GM21526 (cell line): ENCODE results near the gene UNC45A.

Source experiments
- ATAC-seq: cut with Tn5 transposase; IDR thresholded peaks from one replicate; pipeline ENCODE4 v1.9.1; 2021; ENCODE audit warnings: moderate library complexity; ENCODE audit not compliant: unreplicated experiment, low FRiP score

The UNC45A gene

DNA sequence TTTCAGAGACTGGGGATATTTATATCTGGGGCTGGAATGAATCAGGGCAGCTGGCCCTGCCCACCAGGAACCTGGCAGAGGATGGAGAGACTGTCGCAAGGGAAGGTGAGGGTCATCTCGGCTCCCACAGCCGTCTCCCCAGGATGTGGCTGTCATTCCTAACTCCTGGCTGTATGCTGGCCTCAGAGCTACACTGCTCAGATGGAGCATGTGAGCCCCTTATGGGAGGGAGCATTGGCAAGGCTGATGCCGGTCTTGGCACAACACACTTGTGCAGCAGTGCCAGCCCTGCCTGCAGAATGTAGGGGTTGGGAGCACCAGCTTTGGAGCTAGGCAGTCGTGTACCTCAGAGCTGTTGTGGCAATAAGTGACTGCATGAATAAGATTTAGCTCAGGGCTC is 24.8 kb downstream of the UNC45A start:
- ATAC-seq = no peak

- ATAC-seq = no peak
Measured at GRCh38 chr15:90960298-90961091, 25.4 kb downstream of the UNC45A start.

DNA sequence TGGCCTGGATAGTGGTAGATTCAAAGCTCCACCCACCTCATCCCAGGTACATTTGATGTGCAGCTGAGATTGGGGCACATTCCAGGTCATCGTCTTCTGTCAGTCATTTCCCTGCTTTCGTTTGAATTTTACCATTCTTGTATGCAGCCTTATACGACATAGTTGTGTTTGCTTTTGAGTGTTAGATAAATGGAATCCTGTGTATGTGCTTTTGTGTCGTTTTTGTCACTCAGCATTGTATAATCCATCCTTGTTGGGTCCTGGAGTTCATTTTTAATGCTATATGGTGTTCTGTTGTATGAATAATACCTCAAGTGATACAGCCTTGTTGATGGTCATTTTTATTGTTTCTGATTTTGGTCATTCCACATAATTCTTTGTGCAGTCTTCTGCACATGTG is 26.9 kb downstream of the UNC45A start:
- ATAC-seq = no peak

DNA sequence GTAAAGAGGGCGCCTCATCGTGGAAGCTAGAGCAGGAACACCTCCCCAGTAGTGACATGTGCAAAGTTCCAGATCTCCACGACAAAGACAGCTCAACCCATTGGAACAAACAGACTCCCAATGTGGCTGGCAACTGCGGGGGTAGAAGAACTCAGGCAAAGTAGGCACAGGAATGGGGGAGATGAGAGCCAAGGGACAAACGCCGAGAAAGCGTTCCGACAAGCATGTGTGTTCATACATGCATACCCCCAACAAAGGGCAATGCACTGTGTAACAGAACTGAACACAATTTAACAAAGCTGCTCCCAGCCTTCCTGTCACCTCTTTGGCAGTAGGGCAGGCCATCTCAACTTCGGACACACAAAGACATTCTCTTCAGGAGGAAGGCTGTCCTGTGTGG is 31.2 kb downstream of the UNC45A start:
- ATAC-seq = no peak

- ATAC-seq = no peak
Measured at GRCh38 chr15:90967206-90967605, 32.1 kb downstream of the UNC45A start.

GRCh38 chr15:90968434-90968833 is 33.3 kb downstream of the UNC45A start:
- ATAC-seq = no peak

- no peak for ATAC-seq
Measured at GRCh38 chr15:90970274-90970673, 35.2 kb downstream of the UNC45A start.

GRCh38 chr15:90972133-90972532 is 37.0 kb downstream of the UNC45A start:
- ATAC-seq = no peak

DNA sequence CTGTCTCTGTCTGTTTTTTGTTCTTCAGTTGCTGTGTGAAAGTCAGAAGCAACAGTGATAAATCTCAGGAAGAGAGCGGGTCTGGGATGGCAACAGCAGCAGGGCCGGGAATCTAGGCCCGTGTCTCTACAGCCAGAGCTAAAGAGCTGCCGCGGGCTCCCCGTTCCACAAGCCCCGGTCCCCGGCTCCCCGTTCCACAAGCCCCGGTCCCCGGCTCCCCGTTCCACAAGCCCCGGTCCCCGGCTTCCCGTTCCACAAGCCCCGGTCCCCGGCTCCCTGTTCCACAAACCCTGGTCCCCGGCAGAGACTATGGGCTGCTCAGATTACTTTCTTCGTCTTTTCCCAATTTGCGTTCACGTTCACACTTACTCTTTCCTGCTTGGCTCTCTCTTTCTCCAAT is 39.1 kb downstream of the UNC45A start:
- ATAC-seq = no peak

DNA sequence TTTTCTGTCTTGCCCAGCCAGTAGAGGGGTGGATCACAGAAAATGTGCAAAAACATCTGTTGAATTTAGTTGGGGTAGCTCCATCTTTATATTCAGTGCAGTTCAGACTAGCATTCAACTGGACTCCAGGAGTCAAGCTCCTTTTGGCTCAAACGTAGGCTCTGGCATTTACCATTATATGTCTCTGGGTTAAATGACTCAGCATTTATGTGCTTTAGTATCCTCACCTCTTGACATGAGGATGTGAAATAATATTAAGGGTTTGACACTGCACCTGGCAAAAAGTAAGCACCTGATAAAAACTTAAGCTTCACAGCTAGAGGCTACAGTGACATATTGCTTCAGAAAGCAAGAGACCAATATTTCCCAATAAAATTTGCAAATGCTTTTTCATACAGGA is 44.5 kb downstream of the UNC45A start:
- ATAC-seq = no peak

DNA sequence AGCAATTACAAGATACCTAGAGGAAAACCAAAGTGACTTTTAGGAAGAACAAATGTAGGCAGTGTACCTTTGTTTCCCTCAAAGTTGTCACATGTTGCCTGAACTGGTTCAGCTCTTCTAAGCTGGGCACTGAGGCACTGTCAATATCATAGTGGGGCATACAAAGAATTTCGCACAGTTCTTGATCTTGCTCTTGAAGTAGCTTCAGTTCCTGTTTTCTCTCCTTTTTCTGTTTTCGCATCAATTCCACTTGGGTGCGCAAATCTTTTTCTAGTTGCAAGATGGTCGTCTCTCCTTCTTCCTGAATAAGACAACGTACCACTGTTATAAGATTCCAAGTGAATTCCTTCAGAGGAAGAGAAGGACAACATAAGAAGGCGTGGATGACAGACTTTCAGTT is 46.6 kb downstream of the UNC45A start:
- peak; percentile 70 for ATAC-seq

DNA sequence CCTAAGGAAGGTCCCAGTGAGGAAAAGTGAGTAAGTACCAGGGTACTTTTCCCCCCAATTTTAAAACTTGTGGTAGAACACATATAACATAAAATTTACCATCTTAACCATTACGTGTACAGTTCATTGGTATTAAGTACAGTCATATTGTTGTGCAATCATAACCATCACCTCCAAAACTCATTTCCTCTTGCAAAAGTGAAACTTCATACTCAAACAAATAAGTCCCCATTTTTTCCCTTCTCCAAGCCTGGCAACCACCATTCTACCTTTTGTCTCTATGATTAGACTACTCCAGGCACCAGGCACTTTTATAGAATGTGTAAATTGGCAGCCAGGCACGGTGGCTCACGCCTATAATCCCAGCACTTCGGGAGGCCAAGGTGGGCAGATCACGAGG is 47.0 kb downstream of the UNC45A start:
- no peak for ATAC-seq

DNA sequence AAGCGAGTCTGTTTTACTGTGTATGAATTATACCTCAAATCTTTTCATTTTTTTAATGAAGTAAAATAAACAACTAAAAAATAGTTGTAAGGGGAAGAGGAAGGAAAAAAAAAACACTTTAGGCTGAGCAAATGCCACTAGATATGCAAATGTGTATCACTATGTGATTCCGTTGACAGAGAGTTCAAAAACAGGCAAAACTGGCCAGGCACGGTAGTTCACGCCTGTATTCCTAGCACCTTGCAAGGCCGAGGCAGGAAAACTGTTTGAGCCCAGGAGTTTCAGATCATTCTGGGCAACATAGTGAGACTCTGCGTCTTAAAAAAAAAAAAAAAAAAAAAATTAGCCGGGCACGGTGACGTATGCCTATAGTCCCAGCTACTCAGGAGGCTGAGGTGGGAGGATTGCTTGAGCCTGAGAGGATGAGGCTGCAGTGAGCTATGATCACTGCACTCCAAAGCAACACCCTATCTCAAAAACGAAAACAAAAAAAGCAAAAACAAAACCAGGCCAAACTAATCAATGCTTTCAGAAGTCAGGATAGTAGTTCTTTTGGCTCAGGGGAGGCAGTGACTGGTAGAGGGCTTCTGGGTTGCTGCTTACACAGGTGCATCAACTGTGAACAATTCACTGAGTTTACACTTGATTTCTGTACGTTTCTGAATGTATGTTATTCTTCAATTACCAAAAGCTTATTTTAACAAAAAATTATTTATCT is 51.9 kb downstream of the UNC45A start:
- ATAC-seq = peak; percentile 46

GRCh38 chr15:90987561-90988141 is 52.6 kb downstream of the UNC45A start:
- ATAC-seq = no peak

GRCh38 chr15:90988296-90988695 is 53.2 kb downstream of the UNC45A start:
- no peak for ATAC-seq

DNA sequence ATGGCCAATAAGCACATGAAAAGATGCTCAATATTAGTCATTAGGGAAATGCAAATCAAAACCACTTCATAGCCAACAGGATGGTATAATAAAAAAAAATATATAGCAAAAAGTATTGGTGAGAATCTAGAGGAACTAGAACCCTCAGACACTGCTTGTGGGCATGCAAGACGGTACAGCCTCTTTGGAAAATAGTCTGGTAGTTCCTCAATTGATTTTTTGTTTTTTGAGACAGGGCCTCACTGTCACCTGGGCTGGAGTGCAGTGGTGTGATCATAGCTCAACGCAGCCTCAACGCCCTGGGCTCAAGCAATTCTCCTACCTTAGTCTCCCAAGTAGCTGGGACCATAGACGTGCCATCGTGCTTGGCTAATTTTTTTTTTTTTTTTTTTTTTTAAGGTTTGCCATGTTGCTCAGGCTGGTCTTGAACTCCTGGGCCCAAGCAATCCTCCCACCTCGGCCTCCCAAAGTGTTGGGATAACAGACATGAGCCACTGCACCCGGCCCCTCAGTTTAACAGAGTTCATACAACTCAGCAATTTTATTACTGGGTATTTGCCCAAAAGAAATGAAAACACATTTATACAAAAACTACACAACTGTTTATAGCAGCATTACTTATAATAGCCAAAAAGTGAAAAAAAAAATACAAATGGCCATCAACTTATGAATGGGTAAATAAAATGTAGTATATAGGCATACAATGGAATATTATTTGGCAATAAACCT is 54.1 kb downstream of the UNC45A start:
- ATAC-seq = no peak

- ATAC-seq = no peak
Measured at GRCh38 chr15:90990446-90990845, 55.4 kb downstream of the UNC45A start.

DNA sequence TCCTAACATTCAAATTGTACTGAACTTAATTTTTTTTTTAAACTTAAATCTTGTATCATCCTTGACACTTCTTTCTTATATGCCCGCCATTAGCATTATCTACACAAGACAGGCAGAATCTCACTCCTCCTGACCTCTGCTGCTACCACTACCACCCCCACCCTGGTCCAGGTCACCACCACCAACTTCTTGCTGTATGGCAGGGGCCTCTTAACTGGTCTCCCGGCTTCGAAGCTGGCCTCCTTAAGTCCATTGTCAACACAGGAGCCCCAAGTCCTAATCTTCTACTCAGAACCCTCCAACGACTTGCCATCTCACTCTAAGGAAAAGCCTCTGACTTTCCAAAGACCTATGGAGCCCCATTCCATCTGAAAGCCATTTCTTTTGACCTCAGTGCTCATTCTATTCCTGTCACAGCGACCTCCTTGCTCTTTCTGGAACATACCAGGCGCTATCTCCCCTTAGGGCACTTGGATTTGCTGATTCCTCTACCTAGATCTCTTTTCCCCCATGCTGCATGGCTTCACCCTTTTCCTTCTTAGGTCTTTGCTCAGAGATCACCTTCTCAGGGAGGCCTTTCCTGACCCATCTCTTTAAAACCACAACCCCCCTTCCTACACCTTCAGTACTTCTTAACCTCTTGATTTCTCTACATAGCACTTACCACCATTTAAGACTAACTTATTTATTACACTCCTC is 56.7 kb downstream of the UNC45A start:
- ATAC-seq = no peak

- peak; percentile 19 for ATAC-seq
Measured at GRCh38 chr15:90994059-90994416, 59.0 kb downstream of the UNC45A start.
